ENCODE data around the gene ZNF592. TPM values are rescaled to one million over a fixed set of nuclear protein-coding genes. Genes with fewer than 3 reads are reported as not detected.

The ZNF592 gene
- total and polyA plus RNA-seq, 2 of the 13 experiments (the other 11 are each of a cell fraction or from before 2014, with no cell fraction given): 8.2 to 9.8 TPM

DNA sequence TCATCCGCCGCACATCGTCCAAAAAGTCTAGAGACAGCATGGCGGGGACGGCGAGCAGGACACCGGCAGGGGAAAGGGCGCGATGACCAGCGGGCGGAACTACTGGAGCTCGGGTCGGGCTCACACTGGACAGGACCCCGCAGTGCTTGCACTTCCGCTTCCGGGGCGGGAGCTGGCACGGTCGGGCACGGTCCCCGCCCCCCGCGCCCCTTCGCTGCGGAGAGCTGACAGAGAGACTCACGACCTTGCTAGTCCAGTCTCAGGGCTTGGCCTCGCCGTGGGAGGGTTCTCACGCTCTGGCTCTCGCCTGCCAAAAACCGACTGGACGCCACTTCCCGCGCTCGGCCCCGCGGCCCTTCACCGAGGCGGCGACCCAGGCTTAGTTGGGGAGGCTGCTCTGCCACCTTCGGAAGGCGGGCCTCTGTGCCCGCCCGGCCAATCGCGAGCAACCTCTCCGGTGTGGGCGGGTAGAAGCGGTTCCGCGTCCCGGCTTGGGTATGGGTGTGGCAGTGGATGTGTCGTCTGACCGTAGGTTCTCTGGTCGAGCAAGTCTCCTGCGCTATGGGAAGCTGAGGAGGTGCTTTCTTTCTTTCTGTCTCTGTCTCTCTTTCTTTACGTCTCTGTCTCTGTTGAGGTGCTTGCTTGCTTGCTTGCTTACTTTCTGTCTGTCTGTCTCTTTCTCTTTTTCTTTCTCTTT lies 32.2 kb upstream of the ZNF592 start, which contains the start of gene SEC11A (continued):
- TF ChIP-seq, protein P1, sequence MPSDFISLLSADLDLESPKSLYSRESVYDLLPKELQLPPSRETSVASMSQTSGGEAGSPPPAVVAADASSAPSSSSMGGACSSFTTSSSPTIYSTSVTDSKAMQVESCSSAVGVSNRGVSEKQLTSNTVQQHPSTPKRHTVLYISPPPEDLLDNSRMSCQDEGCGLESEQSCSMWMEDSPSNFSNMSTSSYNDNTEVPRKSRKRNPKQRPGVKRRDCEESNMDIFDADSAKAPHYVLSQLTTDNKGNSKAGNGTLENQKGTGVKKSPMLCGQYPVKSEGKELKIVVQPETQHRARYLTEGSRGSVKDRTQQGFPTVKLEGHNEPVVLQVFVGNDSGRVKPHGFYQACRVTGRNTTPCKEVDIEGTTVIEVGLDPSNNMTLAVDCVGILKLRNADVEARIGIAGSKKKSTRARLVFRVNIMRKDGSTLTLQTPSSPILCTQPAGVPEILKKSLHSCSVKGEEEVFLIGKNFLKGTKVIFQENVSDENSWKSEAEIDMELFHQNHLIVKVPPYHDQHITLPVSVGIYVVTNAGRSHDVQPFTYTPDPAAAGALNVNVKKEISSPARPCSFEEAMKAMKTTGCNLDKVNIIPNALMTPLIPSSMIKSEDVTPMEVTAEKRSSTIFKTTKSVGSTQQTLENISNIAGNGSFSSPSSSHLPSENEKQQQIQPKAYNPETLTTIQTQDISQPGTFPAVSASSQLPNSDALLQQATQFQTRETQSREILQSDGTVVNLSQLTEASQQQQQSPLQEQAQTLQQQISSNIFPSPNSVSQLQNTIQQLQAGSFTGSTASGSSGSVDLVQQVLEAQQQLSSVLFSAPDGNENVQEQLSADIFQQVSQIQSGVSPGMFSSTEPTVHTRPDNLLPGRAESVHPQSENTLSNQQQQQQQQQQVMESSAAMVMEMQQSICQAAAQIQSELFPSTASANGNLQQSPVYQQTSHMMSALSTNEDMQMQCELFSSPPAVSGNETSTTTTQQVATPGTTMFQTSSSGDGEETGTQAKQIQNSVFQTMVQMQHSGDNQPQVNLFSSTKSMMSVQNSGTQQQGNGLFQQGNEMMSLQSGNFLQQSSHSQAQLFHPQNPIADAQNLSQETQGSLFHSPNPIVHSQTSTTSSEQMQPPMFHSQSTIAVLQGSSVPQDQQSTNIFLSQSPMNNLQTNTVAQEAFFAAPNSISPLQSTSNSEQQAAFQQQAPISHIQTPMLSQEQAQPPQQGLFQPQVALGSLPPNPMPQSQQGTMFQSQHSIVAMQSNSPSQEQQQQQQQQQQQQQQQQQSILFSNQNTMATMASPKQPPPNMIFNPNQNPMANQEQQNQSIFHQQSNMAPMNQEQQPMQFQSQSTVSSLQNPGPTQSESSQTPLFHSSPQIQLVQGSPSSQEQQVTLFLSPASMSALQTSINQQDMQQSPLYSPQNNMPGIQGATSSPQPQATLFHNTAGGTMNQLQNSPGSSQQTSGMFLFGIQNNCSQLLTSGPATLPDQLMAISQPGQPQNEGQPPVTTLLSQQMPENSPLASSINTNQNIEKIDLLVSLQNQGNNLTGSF (CRISPR knock-in tag; IDR thresholded peaks at IDR 0.05): peak; percentile 45; the same call in 1 of the 2 replicates
- TF ChIP-seq ZNF331 (CRISPR knock-in tag; IDR thresholded peaks at IDR 0.05): peak; percentile 66
- peak; percentile 65; the same call in 1 of the 2 replicates for TF ChIP-seq ZNF777 (CRISPR knock-in tag; IDR thresholded peaks at IDR 0.05)
- peak; percentile 87 for TF ChIP-seq ERF (CRISPR knock-in tag; IDR thresholded peaks at IDR 0.05)
- TF ChIP-seq, protein P2, sequence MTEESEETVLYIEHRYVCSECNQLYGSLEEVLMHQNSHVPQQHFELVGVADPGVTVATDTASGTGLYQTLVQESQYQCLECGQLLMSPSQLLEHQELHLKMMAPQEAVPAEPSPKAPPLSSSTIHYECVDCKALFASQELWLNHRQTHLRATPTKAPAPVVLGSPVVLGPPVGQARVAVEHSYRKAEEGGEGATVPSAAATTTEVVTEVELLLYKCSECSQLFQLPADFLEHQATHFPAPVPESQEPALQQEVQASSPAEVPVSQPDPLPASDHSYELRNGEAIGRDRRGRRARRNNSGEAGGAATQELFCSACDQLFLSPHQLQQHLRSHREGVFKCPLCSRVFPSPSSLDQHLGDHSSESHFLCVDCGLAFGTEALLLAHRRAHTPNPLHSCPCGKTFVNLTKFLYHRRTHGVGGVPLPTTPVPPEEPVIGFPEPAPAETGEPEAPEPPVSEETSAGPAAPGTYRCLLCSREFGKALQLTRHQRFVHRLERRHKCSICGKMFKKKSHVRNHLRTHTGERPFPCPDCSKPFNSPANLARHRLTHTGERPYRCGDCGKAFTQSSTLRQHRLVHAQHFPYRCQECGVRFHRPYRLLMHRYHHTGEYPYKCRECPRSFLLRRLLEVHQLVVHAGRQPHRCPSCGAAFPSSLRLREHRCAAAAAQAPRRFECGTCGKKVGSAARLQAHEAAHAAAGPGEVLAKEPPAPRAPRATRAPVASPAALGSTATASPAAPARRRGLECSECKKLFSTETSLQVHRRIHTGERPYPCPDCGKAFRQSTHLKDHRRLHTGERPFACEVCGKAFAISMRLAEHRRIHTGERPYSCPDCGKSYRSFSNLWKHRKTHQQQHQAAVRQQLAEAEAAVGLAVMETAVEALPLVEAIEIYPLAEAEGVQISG (CRISPR knock-in tag; IDR thresholded peaks at IDR 0.05): peak; percentile 96
- TF ChIP-seq, protein P3, sequence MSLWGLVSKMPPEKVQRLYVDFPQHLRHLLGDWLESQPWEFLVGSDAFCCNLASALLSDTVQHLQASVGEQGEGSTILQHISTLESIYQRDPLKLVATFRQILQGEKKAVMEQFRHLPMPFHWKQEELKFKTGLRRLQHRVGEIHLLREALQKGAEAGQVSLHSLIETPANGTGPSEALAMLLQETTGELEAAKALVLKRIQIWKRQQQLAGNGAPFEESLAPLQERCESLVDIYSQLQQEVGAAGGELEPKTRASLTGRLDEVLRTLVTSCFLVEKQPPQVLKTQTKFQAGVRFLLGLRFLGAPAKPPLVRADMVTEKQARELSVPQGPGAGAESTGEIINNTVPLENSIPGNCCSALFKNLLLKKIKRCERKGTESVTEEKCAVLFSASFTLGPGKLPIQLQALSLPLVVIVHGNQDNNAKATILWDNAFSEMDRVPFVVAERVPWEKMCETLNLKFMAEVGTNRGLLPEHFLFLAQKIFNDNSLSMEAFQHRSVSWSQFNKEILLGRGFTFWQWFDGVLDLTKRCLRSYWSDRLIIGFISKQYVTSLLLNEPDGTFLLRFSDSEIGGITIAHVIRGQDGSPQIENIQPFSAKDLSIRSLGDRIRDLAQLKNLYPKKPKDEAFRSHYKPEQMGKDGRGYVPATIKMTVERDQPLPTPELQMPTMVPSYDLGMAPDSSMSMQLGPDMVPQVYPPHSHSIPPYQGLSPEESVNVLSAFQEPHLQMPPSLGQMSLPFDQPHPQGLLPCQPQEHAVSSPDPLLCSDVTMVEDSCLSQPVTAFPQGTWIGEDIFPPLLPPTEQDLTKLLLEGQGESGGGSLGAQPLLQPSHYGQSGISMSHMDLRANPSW (CRISPR knock-in tag; IDR thresholded peaks at IDR 0.05; ENCODE audit: borderline replicate concordance): no peak
- TF ChIP-seq, protein P4, sequence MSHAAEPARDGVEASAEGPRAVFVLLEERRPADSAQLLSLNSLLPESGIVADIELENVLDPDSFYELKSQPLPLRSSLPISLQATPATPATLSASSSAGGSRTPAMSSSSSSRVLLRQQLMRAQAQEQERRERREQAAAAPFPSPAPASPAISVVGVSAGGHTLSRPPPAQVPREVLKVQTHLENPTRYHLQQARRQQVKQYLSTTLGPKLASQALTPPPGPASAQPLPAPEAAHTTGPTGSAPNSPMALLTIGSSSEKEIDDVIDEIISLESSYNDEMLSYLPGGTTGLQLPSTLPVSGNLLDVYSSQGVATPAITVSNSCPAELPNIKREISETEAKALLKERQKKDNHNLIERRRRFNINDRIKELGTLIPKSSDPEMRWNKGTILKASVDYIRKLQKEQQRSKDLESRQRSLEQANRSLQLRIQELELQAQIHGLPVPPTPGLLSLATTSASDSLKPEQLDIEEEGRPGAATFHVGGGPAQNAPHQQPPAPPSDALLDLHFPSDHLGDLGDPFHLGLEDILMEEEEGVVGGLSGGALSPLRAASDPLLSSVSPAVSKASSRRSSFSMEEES (CRISPR knock-in tag; IDR thresholded peaks at IDR 0.05): peak; percentile 69
- TF ChIP-seq, protein P5, sequence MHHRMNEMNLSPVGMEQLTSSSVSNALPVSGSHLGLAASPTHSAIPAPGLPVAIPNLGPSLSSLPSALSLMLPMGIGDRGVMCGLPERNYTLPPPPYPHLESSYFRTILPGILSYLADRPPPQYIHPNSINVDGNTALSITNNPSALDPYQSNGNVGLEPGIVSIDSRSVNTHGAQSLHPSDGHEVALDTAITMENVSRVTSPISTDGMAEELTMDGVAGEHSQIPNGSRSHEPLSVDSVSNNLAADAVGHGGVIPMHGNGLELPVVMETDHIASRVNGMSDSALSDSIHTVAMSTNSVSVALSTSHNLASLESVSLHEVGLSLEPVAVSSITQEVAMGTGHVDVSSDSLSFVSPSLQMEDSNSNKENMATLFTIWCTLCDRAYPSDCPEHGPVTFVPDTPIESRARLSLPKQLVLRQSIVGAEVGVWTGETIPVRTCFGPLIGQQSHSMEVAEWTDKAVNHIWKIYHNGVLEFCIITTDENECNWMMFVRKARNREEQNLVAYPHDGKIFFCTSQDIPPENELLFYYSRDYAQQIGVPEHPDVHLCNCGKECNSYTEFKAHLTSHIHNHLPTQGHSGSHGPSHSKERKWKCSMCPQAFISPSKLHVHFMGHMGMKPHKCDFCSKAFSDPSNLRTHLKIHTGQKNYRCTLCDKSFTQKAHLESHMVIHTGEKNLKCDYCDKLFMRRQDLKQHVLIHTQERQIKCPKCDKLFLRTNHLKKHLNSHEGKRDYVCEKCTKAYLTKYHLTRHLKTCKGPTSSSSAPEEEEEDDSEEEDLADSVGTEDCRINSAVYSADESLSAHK (CRISPR knock-in tag; IDR thresholded peaks at IDR 0.05; ENCODE audit: borderline replicate concordance): 0 out of 2 replicates have a peak, but pooled peaks have one; percentile 70
- TF ChIP-seq, protein P6, sequence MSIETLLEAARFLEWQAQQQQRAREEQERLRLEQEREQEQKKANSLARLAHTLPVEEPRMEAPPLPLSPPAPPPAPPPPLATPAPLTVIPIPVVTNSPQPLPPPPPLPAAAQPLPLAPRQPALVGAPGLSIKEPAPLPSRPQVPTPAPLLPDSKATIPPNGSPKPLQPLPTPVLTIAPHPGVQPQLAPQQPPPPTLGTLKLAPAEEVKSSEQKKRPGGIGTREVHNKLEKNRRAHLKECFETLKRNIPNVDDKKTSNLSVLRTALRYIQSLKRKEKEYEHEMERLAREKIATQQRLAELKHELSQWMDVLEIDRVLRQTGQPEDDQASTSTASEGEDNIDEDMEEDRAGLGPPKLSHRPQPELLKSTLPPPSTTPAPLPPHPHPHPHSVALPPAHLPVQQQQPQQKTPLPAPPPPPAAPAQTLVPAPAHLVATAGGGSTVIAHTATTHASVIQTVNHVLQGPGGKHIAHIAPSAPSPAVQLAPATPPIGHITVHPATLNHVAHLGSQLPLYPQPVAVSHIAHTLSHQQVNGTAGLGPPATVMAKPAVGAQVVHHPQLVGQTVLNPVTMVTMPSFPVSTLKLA (IDR thresholded peaks at IDR 0.05): peak; percentile 45
- TF ChIP-seq, protein P7, sequence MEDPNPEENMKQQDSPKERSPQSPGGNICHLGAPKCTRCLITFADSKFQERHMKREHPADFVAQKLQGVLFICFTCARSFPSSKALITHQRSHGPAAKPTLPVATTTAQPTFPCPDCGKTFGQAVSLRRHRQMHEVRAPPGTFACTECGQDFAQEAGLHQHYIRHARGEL (CRISPR knock-in tag; IDR thresholded peaks at IDR 0.05): 0 out of 2 replicates have a peak, but pooled peaks have one; percentile 42
